Astrocyte of the hippocampus (primary cell): ENCODE results near the gene DPPA5.
"Not testable (repeated sequence)": the region's sequence is repeated elsewhere in the genome, so short reads cannot be mapped to it uniquely, and the experiment has no call there.

Experiments
- DNase-seq: peaks from one replicate; pipeline ENCODE4 v3.0.0; 2011; ENCODE audit warnings: low read depth, low spot score

DPPA5 gene

GRCh38 chr6:73353636-73354593, at the start of gene DPPA5:
TSS of gene DPPA5 (minus strand) at chr6:73354276. CDS start at chr6:73354225, 51 bp downstream.
- no peak for DNase-seq

- DNase-seq: no peak
Observed at GRCh38 chr6:73400656-73401055, 46.6 kb upstream of the DPPA5 start.

- no peak for DNase-seq
Observed at GRCh38 chr6:73395875-73396274, 41.8 kb upstream of the DPPA5 start.

- no peak for DNase-seq
Observed at GRCh38 chr6:73394577-73395354, 40.7 kb upstream of the DPPA5 start, which contains the start of gene DDX43. TSS of gene DDX43 (plus strand) at chr6:73394828. CDS start at chr6:73394906, 78 bp downstream.

- peak; percentile 12 for DNase-seq
Observed at GRCh38 chr6:73393278-73393677, 39.2 kb upstream of the DPPA5 start.

- DNase-seq: not testable (repeated sequence)
Observed at GRCh38 chr6:73392188-73392587, 38.1 kb upstream of the DPPA5 start.

- DNase-seq: no peak
Observed at GRCh38 chr6:73391675-73392074, 37.6 kb upstream of the DPPA5 start.

- DNase-seq: no peak
Observed at GRCh38 chr6:73389854-73390253, 35.8 kb upstream of the DPPA5 start.

GRCh38 chr6:73388800-73389512, 34.9 kb upstream of the DPPA5 start:
- DNase-seq: peak; percentile 80

- no peak for DNase-seq
Observed at GRCh38 chr6:73388433-73388799, 34.3 kb upstream of the DPPA5 start.

GRCh38 chr6:73382462-73383113, 28.5 kb upstream of the DPPA5 start:
- no peak for DNase-seq

- not testable (repeated sequence) for DNase-seq
Observed at GRCh38 chr6:73381531-73381930, 27.5 kb upstream of the DPPA5 start.

GRCh38 chr6:73377225-73377624, 23.1 kb upstream of the DPPA5 start:
- DNase-seq: no peak

- DNase-seq: no peak
Observed at GRCh38 chr6:73375216-73375615, 21.1 kb upstream of the DPPA5 start.

GRCh38 chr6:73372516-73372915, 18.4 kb upstream of the DPPA5 start:
- DNase-seq: no peak

GRCh38 chr6:73371984-73372383, 17.9 kb upstream of the DPPA5 start:
- DNase-seq: no peak

- DNase-seq: no peak
Observed at GRCh38 chr6:73369563-73369962, 15.5 kb upstream of the DPPA5 start, which contains the start of gene OOEP. TSS of gene OOEP (minus strand) at chr6:73369897. CDS start at chr6:73369792, 105 bp downstream.

GRCh38 chr6:73369157-73369556, 15.1 kb upstream of the DPPA5 start:
- no peak for DNase-seq

- no peak for DNase-seq
Observed at GRCh38 chr6:73368675-73369074, 14.6 kb upstream of the DPPA5 start.

GRCh38 chr6:73367761-73368355, 13.8 kb upstream of the DPPA5 start:
- no peak for DNase-seq

GRCh38 chr6:73364549-73364948, 10.5 kb upstream of the DPPA5 start:
- no peak for DNase-seq
